ENCODE data around the gene MACROD2.

The MACROD2 gene

GRCh38 chr20:14582855-14583254 lies 587.5 kb downstream of the MACROD2 start:
- H3K27ac Mint-ChIP-seq: no peak overlapping the region
- peaks cover 8% of the 10 kb centered on the region for H3K9me3 Mint-ChIP-seq
- no peaks in the 10 kb centered on the region for H3K27me3 Mint-ChIP-seq
- CTCF ChIA-PET: no interaction called here
- H3K36me3 Mint-ChIP-seq: no peaks in the 10 kb centered on the region
- no peaks in the 10 kb centered on the region for H3K4me1 Mint-ChIP-seq
- no peak overlapping the region for H3K4me3 Mint-ChIP-seq
- DNase-seq: no peak

GRCh38 chr20:14583413-14583812 lies 588.1 kb downstream of the MACROD2 start:
- no peaks in the 10 kb centered on the region for H3K27me3 Mint-ChIP-seq
- CTCF ChIA-PET: no interaction called here
- no peaks in the 10 kb centered on the region for H3K36me3 Mint-ChIP-seq
- DNase-seq: no peak
- no peaks in the 10 kb centered on the region for H3K4me1 Mint-ChIP-seq
- H3K27ac Mint-ChIP-seq: no peak overlapping the region
- no peak overlapping the region for H3K4me3 Mint-ChIP-seq
- H3K9me3 Mint-ChIP-seq: peaks cover 8% of the 10 kb centered on the region

- no peaks in the 10 kb centered on the region for H3K27me3 Mint-ChIP-seq
Measured at GRCh38 chr20:14589383-14589782, 594.1 kb downstream of the MACROD2 start.

GRCh38 chr20:14595051-14595450 lies 599.7 kb downstream of the MACROD2 start:
- H3K27ac Mint-ChIP-seq: no peak overlapping the region

More at GRCh38 chr20:14589383-14589782, 594.1 kb downstream of the MACROD2 start:
- Mint-ChIP-seq H3K4me3 (no peak overlapping the region), H3K27ac (no peak overlapping the region), H3K9me3 (no peaks in the 10 kb centered on the region), H3K36me3 (no peaks in the 10 kb centered on the region), H3K4me1 (no peaks in the 10 kb centered on the region)
- CTCF ChIA-PET: no interaction called here
- DNase-seq: no peak

GRCh38 chr20:14597206-14597715 lies 601.9 kb downstream of the MACROD2 start:
- CTCF ChIA-PET: no interaction called here
- Mint-ChIP-seq H3K27me3 (no peaks in the 10 kb centered on the region), H3K4me1 (no peaks in the 10 kb centered on the region), H3K27ac (no peak overlapping the region), H3K4me3 (no peak overlapping the region), H3K9me3 (peaks cover 2% of the 10 kb centered on the region), H3K36me3 (no peaks in the 10 kb centered on the region)
- DNase-seq: no peak

More at GRCh38 chr20:14595051-14595450, 599.7 kb downstream of the MACROD2 start:
- Mint-ChIP-seq H3K36me3 (no peaks in the 10 kb centered on the region), H3K4me1 (no peaks in the 10 kb centered on the region), H3K9me3 (peaks cover 2% of the 10 kb centered on the region), H3K4me3 (no peak overlapping the region), H3K27me3 (no peaks in the 10 kb centered on the region)
- no peak for DNase-seq
- CTCF ChIA-PET: interaction anchor here (0.6 kb wide), 1 partner anchor 734 kb away, joined by 3 read pairs; no protein-coding TSS in a partner anchor

GRCh38 chr20:14599613-14600012 lies 604.3 kb downstream of the MACROD2 start:
- CTCF ChIA-PET: no interaction called here
- Mint-ChIP-seq H3K27me3 (no peaks in the 10 kb centered on the region), H3K27ac (no peak overlapping the region), H3K9me3 (peaks cover 2% of the 10 kb centered on the region), H3K4me1 (no peaks in the 10 kb centered on the region), H3K36me3 (no peaks in the 10 kb centered on the region), H3K4me3 (no peak overlapping the region)
- DNase-seq: no peak

- Mint-ChIP-seq H3K4me1 (no peaks in the 10 kb centered on the region), H3K27me3 (no peaks in the 10 kb centered on the region), H3K27ac (no peak overlapping the region), H3K36me3 (no peaks in the 10 kb centered on the region), H3K9me3 (peaks cover 2% of the 10 kb centered on the region), H3K4me3 (no peak overlapping the region)
- DNase-seq: no peak
- CTCF ChIA-PET: no interaction called here
Measured at GRCh38 chr20:14600527-14600926, 605.2 kb downstream of the MACROD2 start.

- no peak overlapping the region for H3K4me3 Mint-ChIP-seq
- peaks cover 9% of the 10 kb centered on the region for H3K9me3 Mint-ChIP-seq
- no peaks in the 10 kb centered on the region for H3K36me3 Mint-ChIP-seq
- DNase-seq: no peak
- CTCF ChIA-PET: no interaction called here
- H3K27me3 Mint-ChIP-seq: no peaks in the 10 kb centered on the region
- H3K4me1 Mint-ChIP-seq: no peaks in the 10 kb centered on the region
- no peak overlapping the region for H3K27ac Mint-ChIP-seq
Measured at GRCh38 chr20:14604143-14604542, 608.8 kb downstream of the MACROD2 start.

GRCh38 chr20:14609328-14610221 lies 614.3 kb downstream of the MACROD2 start:
- CTCF ChIA-PET: no interaction called here
- no peak overlapping the region for H3K27ac Mint-ChIP-seq
- no peaks in the 10 kb centered on the region for H3K4me1 Mint-ChIP-seq
- H3K9me3 Mint-ChIP-seq: peaks cover 11% of the 10 kb centered on the region
- no peak for DNase-seq
- H3K4me3 Mint-ChIP-seq: no peak overlapping the region
- no peaks in the 10 kb centered on the region for H3K27me3 Mint-ChIP-seq
- no peaks in the 10 kb centered on the region for H3K36me3 Mint-ChIP-seq

- DNase-seq: no peak
- Mint-ChIP-seq H3K27ac (no peak overlapping the region), H3K4me3 (no peak overlapping the region), H3K9me3 (peaks cover 16% of the 10 kb centered on the region), H3K27me3 (no peaks in the 10 kb centered on the region), H3K4me1 (no peaks in the 10 kb centered on the region), H3K36me3 (no peaks in the 10 kb centered on the region)
- CTCF ChIA-PET: no interaction called here
Measured at GRCh38 chr20:14611479-14611878, 616.2 kb downstream of the MACROD2 start.

- Mint-ChIP-seq H3K9me3 (peaks cover 16% of the 10 kb centered on the region), H3K4me3 (no peak overlapping the region), H3K27ac (no peak overlapping the region), H3K4me1 (no peaks in the 10 kb centered on the region), H3K36me3 (no peaks in the 10 kb centered on the region), H3K27me3 (no peaks in the 10 kb centered on the region)
- CTCF ChIA-PET: no interaction called here
- DNase-seq: no peak
Measured at GRCh38 chr20:14612391-14612790, 617.1 kb downstream of the MACROD2 start.

- H3K27me3 Mint-ChIP-seq: no peaks in the 10 kb centered on the region
- H3K36me3 Mint-ChIP-seq: no peaks in the 10 kb centered on the region
- no peaks in the 10 kb centered on the region for H3K4me1 Mint-ChIP-seq
- no peak overlapping the region for H3K4me3 Mint-ChIP-seq
- no peak for DNase-seq
- peaks cover 11% of the 10 kb centered on the region for H3K9me3 Mint-ChIP-seq
- CTCF ChIA-PET: no interaction called here
- H3K27ac Mint-ChIP-seq: no peak overlapping the region
Measured at GRCh38 chr20:14616003-14616402, 620.7 kb downstream of the MACROD2 start.

- no peaks in the 10 kb centered on the region for H3K4me1 Mint-ChIP-seq
- H3K27ac Mint-ChIP-seq: no peak overlapping the region
- no peak overlapping the region for H3K4me3 Mint-ChIP-seq
- CTCF ChIA-PET: no interaction called here
- DNase-seq: no peak
- H3K27me3 Mint-ChIP-seq: no peaks in the 10 kb centered on the region
- no peaks in the 10 kb centered on the region for H3K36me3 Mint-ChIP-seq
- peaks cover 11% of the 10 kb centered on the region for H3K9me3 Mint-ChIP-seq
Measured at GRCh38 chr20:14617123-14617522, 621.8 kb downstream of the MACROD2 start.

- Mint-ChIP-seq H3K4me3 (no peak overlapping the region), H3K4me1 (no peaks in the 10 kb centered on the region), H3K36me3 (no peaks in the 10 kb centered on the region), H3K27me3 (no peaks in the 10 kb centered on the region), H3K27ac (no peak overlapping the region), H3K9me3 (peaks cover 9% of the 10 kb centered on the region)
- CTCF ChIA-PET: no interaction called here
- DNase-seq: no peak
Measured at GRCh38 chr20:14619411-14619810, 624.1 kb downstream of the MACROD2 start.

- CTCF ChIA-PET: no interaction called here
- Mint-ChIP-seq H3K4me3 (no peak overlapping the region), H3K27ac (no peak overlapping the region), H3K4me1 (no peaks in the 10 kb centered on the region), H3K27me3 (no peaks in the 10 kb centered on the region), H3K9me3 (peaks cover 13% of the 10 kb centered on the region), H3K36me3 (no peaks in the 10 kb centered on the region)
- DNase-seq: no peak
Measured at GRCh38 chr20:14622796-14623195, 627.5 kb downstream of the MACROD2 start.

Data from activated naive CD4-positive, alpha-beta T cell treated with anti-CD3 and anti-CD28 coated beads, Interleukin-2, amount 10 ng/mL, durations not matched to agents 7 days and 5 days (primary cell).